GM18526 (cell line): ENCODE measurements around the gene CFAP54.

Experiments used
- POLR2A ChIP-seq: IDR thresholded peaks from 3 replicates; pipeline ENCODE4 v1.6.1; 2011; ENCODE audit not compliant: insufficient read length; ENCODE audit errors: extremely low read depth

Gene CFAP54

GRCh38 chr12:96806272-96806671 is 316.9 kb downstream of the CFAP54 start:
- TF ChIP-seq POLR2A: no peak

- no peak for TF ChIP-seq POLR2A
Measured at GRCh38 chr12:96807741-96808140, 318.4 kb downstream of the CFAP54 start.

GRCh38 chr12:96808587-96808986 is 319.2 kb downstream of the CFAP54 start:
- TF ChIP-seq POLR2A: no peak

GRCh38 chr12:96809522-96809921 is 320.1 kb downstream of the CFAP54 start:
- no peak for TF ChIP-seq POLR2A

- no peak for TF ChIP-seq POLR2A
Measured at GRCh38 chr12:96810057-96810456, 320.7 kb downstream of the CFAP54 start.

- TF ChIP-seq POLR2A: no peak
Measured at GRCh38 chr12:96810477-96810876, 321.1 kb downstream of the CFAP54 start.

GRCh38 chr12:96811083-96811482 is 321.7 kb downstream of the CFAP54 start:
- no peak for TF ChIP-seq POLR2A

- TF ChIP-seq POLR2A: no peak
Measured at GRCh38 chr12:96812153-96812552, 322.8 kb downstream of the CFAP54 start.

GRCh38 chr12:96814200-96814599 is 324.8 kb downstream of the CFAP54 start:
- TF ChIP-seq POLR2A: no peak

- TF ChIP-seq POLR2A: no peak
Measured at GRCh38 chr12:96821592-96821991, 332.2 kb downstream of the CFAP54 start.

GRCh38 chr12:96822641-96823040 is 333.3 kb downstream of the CFAP54 start:
- TF ChIP-seq POLR2A: no peak

- TF ChIP-seq POLR2A: no peak
Measured at GRCh38 chr12:96824074-96824837, 334.9 kb downstream of the CFAP54 start.

- no peak for TF ChIP-seq POLR2A
Measured at GRCh38 chr12:96824838-96825236, 335.5 kb downstream of the CFAP54 start.

- no peak for TF ChIP-seq POLR2A
Measured at GRCh38 chr12:96828169-96828789, 338.9 kb downstream of the CFAP54 start.

GRCh38 chr12:96829354-96829753 is 340.0 kb downstream of the CFAP54 start:
- no peak for TF ChIP-seq POLR2A

GRCh38 chr12:96831346-96831745 is 342.0 kb downstream of the CFAP54 start:
- TF ChIP-seq POLR2A: no peak

- TF ChIP-seq POLR2A: no peak
Measured at GRCh38 chr12:96846293-96846692, 356.9 kb downstream of the CFAP54 start.
